GM12872 (cell line): ENCODE data around the gene CFAP97D2.

Source experiments
- TF ChIP-seq, protein P1 (sequence below): IDR thresholded peaks from 3 replicates; pipeline ENCODE4 v1.5.1; 2011; ENCODE audit warnings: low read depth, mild to moderate bottlenecking, low read length, moderate library complexity; ENCODE audit not compliant: insufficient read depth

CFAP97D2 gene

DNA sequence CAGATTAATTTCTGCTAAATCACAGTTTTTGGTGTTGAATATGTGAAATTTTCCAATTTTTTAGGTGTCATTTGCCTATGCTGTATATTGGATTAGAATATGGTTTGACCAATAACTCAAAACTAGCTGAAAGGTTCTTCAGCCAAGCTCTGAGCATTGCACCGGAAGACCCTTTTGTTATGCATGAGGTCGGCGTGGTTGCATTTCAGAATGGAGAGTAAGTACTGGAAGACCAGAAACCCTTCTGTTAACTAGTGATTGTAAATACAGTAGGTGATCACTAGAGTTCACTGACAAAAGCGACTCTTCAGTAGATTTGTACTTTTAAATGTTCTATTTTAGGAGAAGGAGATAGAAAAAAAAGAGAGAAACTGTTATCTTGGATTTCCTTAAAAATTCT is 78.0 kb downstream of the CFAP97D2 start:
- TF ChIP-seq, protein P1, sequence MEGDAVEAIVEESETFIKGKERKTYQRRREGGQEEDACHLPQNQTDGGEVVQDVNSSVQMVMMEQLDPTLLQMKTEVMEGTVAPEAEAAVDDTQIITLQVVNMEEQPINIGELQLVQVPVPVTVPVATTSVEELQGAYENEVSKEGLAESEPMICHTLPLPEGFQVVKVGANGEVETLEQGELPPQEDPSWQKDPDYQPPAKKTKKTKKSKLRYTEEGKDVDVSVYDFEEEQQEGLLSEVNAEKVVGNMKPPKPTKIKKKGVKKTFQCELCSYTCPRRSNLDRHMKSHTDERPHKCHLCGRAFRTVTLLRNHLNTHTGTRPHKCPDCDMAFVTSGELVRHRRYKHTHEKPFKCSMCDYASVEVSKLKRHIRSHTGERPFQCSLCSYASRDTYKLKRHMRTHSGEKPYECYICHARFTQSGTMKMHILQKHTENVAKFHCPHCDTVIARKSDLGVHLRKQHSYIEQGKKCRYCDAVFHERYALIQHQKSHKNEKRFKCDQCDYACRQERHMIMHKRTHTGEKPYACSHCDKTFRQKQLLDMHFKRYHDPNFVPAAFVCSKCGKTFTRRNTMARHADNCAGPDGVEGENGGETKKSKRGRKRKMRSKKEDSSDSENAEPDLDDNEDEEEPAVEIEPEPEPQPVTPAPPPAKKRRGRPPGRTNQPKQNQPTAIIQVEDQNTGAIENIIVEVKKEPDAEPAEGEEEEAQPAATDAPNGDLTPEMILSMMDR: no peak

DNA sequence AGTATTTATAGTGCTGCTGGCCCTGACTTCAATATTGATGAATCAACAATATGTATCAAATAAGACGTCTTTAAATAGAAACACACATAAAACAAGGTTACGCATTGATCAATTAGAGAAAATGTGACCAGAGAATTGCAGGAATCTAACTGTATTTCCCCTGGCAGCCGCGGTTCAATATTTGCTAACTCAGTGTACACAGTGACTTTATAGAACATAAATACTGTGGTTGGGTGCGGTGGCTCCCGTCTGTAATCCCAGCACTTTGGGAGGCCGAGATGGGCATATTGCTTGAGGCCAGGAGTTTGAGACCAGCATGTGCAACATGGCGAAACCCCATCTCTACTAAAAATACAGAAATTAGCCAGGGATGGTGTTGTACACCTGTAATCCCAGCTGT is 79.5 kb downstream of the CFAP97D2 start:
- TF ChIP-seq, protein P1: no peak

DNA sequence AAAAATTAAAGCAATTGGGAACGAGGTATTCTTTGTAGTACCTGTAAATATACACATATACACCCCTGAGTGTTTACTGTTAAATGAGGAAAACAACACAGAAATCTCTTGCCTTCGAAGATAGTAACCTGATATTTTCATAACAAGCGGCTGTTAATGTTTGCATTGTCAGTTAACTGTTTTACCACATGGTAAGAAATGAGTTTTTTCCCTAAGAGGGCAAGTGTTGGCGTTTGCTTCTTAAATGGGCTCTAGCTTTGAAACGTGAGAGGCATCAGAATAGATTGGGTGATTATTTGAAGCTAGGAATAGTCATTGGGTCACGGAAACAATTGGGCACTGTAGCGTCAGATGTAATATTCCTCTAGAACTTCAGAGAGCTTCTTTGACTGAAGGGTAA is 80.3 kb downstream of the CFAP97D2 start:
- TF ChIP-seq, protein P1: no peak

- TF ChIP-seq, protein P1: no peak
These were observed 80.9 kb downstream of the CFAP97D2 start for GRCh38 chr13:114259974-114260373.

DNA sequence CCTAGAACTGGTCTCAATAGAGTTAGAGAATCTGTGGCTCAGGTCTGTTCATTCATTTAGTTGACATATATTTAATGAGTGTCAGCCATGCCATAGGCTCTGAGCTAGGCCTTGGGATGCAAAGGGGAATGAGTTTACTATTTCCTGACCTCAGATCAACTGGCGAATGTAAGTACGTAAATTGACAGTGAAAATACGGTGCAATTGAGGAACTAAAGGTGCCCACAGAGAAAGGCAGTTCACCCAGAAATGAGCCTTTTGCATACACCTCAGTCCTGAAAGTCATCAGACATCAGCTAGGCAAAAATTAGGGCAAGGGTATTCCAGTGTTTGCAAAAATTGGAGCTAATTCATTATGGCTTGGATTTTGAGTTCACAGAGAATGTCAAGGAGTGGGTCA is 81.8 kb downstream of the CFAP97D2 start:
- TF ChIP-seq, protein P1: no peak

GRCh38 chr13:114261328-114261965 is 82.4 kb downstream of the CFAP97D2 start:
- TF ChIP-seq, protein P1: no peak

GRCh38 chr13:114263578-114263977 is 84.5 kb downstream of the CFAP97D2 start:
- TF ChIP-seq, protein P1: no peak
